ENCODE results near the gene PRDM16.

Gene PRDM16

GRCh38 chr1:3170561-3171453 lies 101.8 kb downstream of the PRDM16 start:
- DNase-seq = no peak

DNA sequence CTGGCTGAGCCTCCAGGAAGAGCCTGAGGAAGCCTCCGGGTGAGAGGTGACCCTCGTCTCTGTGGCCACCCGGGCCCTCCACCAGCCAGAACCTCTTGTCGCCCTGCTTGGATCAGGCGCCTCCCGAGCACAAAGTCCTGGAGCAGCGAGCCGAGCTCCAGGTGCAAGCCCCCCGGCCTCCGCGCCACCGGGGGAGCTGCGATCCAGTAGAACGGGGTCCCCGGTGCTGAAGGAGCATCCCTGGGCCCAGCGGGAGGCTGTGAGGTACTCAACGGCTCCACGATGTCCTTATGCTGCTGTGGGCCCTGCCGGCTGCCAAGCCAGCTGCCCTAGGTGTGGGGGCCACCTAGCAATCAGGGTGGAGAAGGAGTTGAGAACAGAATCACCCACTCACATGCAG lies 102.8 kb downstream of the PRDM16 start:
- DNase-seq = no peak

- no peak for DNase-seq
Measured at GRCh38 chr1:3172431-3173380, 103.7 kb downstream of the PRDM16 start.

GRCh38 chr1:3173381-3173980 lies 104.5 kb downstream of the PRDM16 start:
- no peak for DNase-seq

DNA sequence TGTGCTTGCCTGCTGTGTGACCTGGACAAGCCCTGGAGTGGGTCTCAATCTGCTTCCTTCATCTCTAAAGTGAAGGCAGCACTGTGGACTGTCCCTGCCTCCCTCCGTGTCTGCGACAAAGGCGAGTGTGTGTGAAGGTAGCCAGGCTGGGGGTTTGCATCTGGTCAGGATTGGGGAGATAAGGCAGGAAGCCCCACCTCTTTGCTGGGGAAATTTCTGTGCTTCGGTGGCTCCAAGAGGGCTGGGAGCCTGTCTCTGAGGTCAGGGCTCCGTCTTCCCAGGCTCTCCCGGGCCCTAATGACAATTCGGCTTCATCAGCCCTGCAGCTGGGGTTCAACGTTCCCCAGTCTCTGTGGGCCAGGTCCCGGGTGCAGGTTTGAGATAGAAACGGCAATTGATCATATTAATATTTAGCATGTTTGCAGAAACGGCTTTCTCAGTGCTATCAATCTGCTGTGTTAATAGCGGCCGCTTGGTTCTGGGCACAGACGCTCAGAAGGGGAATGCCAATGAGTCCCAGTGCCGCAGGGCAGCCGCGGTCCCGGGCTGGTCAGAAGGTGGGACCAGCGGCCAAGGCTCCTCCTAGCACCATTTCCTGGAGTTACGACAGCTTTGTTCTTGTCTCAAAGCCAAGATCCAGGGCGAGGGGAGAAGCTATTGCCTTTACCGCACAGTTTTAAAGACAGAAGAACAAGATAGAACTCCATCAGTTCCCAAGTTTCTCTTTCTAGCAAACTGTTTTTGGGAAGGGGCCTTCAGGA lies 105.7 kb downstream of the PRDM16 start:
- no peak for DNase-seq

GRCh38 chr1:3175486-3175885 lies 106.5 kb downstream of the PRDM16 start:
- DNase-seq = no peak

DNA sequence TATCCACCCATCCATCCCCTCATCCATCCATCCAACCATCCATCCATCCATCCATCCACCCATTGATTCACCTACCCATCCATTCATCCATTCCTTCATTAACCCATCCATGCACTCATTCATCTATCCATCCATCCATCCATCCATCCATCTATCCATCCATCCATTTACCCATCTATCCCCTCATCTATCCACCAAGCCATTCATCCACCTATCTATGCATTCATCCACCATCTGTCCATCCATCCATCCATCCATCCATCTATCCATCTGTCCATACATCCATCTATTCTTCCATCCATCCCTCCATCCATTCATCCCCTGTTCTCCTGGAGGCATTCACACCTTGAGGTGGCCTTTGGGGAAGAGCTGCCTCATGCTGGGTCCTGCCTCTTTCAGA lies 107.0 kb downstream of the PRDM16 start:
- DNase-seq = no peak

DNA sequence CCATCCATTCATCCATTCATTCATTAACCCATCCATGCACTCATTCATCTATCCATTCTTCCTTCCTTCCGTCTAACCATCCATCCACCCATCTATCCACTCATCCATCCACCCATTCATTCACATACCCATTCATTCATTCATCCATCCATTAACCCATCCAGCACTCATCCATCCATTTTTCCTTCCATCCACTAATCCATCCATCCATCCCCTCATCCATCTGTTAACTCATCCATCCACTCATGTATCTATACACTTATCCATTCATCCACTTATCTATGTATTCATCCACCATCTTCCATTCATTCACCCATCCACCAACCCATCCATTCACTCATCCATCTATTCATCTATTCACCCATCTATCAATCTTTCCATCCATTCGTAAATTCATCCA lies 107.8 kb downstream of the PRDM16 start:
- no peak for DNase-seq

GRCh38 chr1:3178279-3178678 lies 109.3 kb downstream of the PRDM16 start:
- no peak for DNase-seq

DNA sequence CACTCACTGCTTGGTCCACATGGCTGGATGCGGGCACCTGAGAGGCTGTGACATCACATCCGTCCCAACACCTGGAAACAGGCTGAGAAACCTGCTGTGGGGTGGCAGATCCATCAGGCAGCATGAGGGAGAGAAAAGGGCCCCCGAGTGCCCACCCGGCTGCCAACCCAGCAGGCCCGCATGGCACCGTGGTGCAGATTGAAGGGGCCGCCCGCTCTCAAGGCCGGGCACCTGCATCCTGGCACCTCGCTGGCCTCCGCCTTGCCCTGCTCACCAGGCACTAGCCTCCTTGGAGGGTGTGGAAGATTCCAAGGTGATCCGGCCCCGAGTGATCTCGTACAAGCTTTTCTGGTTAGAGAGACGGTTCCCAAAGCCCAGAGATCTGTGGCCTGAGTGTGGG lies 110.5 kb downstream of the PRDM16 start:
- no peak for DNase-seq

DNA sequence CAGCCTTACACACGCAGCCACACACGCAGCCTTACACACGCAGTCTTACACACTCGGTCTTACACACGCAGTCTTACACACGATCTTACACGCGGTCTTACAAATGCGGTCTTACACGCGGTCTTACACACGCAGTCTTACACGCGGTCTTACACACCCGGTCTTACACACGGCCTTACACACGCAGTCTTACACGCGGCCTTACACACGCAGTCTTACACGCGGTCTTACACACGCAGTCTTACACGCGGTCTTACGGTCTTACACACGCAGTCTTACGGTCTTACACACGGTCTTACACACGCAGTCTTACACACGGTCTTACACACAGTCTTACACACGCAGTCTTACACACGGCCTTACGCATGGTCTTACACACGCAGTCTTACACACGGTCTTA lies 111.9 kb downstream of the PRDM16 start:
- DNase-seq = no peak

DNA sequence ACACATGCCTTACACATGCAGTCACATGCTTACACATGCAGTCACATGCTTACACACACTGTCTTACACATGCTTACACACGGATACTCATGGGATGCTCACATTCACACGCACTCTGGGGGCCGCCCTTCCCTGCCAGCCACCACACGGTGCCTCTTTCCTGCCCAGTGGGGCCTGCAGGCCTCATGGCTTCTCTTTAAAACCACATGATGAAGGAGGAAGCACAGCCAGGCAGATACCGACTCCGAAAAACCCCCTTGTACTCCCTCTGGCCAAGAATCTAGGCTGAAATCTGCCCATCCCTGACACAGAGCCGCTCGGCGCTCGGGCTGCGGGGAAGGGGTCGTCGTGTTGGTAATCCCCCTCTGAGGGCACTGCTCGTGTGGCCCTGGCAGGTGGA lies 113.0 kb downstream of the PRDM16 start:
- DNase-seq = no peak

DNA sequence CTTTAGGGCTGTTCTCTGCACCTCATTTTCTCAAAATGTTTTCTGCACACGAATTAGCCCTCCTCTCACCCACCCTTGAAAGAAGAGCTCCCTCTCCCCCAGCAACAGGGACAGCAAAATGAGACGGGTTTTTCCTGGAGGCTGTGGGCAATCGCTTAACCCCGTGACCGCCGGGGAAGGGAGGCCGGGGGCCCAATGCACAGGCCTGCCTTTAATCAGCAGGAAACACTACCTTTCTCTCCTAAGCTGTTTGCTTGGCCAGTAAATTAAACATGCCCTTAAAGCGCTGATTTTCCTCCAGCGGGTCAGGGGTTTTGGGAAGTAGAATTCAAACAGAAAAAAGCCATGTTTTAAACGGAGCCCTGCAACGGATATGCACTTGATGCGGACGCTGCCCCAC lies 114.4 kb downstream of the PRDM16 start:
- DNase-seq = no peak

GRCh38 chr1:3183813-3184212 lies 114.8 kb downstream of the PRDM16 start:
- DNase-seq = no peak

- no peak for DNase-seq
Measured at GRCh38 chr1:3184666-3185065, 115.7 kb downstream of the PRDM16 start.

DNA sequence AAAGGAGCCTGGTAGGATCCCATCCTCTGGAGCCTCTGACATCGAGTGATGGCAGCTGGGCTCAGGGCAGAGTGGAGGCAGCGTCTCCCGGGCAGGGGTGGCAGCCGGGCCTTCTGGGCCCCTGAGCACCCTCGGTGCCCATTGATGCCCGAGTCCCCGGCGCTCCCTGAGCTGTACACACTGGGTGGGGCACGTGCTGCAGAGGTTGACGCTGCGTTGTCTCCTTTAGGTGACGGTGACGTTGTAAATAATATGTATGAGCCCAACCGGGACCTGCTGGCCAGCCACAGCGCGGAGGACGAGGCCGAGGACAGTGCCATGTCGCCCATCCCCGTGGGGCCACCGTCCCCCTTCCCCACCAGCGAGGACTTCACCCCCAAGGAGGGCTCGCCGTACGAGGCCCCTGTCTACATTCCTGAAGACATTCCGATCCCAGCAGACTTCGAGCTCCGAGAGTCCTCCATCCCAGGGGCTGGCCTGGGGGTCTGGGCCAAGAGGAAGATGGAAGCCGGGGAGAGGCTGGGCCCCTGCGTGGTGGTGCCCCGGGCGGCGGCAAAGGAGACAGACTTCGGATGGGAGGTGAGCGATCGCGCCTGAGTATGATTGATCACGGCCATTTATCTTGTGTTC lies 117.0 kb downstream of the PRDM16 start:
- DNase-seq = no peak

- no peak for DNase-seq
Measured at GRCh38 chr1:3186526-3186921, 117.5 kb downstream of the PRDM16 start.

- no peak for DNase-seq
Measured at GRCh38 chr1:3187415-3188149, 118.6 kb downstream of the PRDM16 start.

- no peak for DNase-seq
Measured at GRCh38 chr1:3188150-3188971, 119.4 kb downstream of the PRDM16 start.

- DNase-seq = no peak
Measured at GRCh38 chr1:3190256-3191041, 121.4 kb downstream of the PRDM16 start.
